ENCODE data around the gene EPB41L4A.
"Not testable (repeated sequence)": the region's sequence is repeated elsewhere in the genome, so short reads cannot be mapped to it uniquely, and the experiment has no call there.

The EPB41L4A gene

GRCh38 chr5:112419164-112419985 is at the start of gene EPB41L4A:
Gene EPB41L4A (minus strand): TSS chr5:112419277. CDS start chr5:112419039, 238 bp downstream.
- DNase-seq, result no peak

- DNase-seq, result no peak
Observed at GRCh38 chr5:112467485-112467884, 48.4 kb upstream of the EPB41L4A start.

- DNase-seq, result not testable (repeated sequence)
Observed at GRCh38 chr5:112466261-112466660, 47.2 kb upstream of the EPB41L4A start.

GRCh38 chr5:112447187-112447760 is 28.2 kb upstream of the EPB41L4A start:
- not testable (repeated sequence) for DNase-seq

GRCh38 chr5:112445626-112446350 is 26.7 kb upstream of the EPB41L4A start:
- DNase-seq, result no peak

GRCh38 chr5:112443932-112444331 is 24.9 kb upstream of the EPB41L4A start:
- not testable (repeated sequence) for DNase-seq

GRCh38 chr5:112440031-112440430 is 21.0 kb upstream of the EPB41L4A start:
- DNase-seq, result no peak

- DNase-seq, result no peak
Observed at GRCh38 chr5:112436144-112436543, 17.1 kb upstream of the EPB41L4A start.

- DNase-seq, result no peak
Observed at GRCh38 chr5:112434641-112435040, 15.6 kb upstream of the EPB41L4A start.

- not testable (repeated sequence) for DNase-seq
Observed at GRCh38 chr5:112426202-112426601, 7.1 kb upstream of the EPB41L4A start.

- DNase-seq, result no peak
Observed at GRCh38 chr5:112419986-112420864, 1.1 kb upstream of the EPB41L4A start.

- DNase-seq, result no peak
Observed at GRCh38 chr5:112418659-112419163, 366 bp downstream of the EPB41L4A start.

- DNase-seq, result no peak
Observed at GRCh38 chr5:112417931-112418658, 982 bp downstream of the EPB41L4A start.

GRCh38 chr5:112415552-112415951 is 3.5 kb downstream of the EPB41L4A start:
- DNase-seq, result no peak

- no peak for DNase-seq
Observed at GRCh38 chr5:112413611-112414010, 5.5 kb downstream of the EPB41L4A start.

GRCh38 chr5:112412346-112412745 is 6.7 kb downstream of the EPB41L4A start:
- DNase-seq, result no peak

GRCh38 chr5:112411903-112412302 is 7.2 kb downstream of the EPB41L4A start:
- DNase-seq, result no peak

GRCh38 chr5:112407666-112408065 is 11.4 kb downstream of the EPB41L4A start:
- no peak for DNase-seq

- no peak for DNase-seq
Observed at GRCh38 chr5:112407240-112407639, 11.8 kb downstream of the EPB41L4A start.

GRCh38 chr5:112403069-112403468 is 16.0 kb downstream of the EPB41L4A start:
- no peak for DNase-seq

GRCh38 chr5:112401924-112402323 is 17.2 kb downstream of the EPB41L4A start:
- DNase-seq, result no peak

GRCh38 chr5:112397690-112398089 is 21.4 kb downstream of the EPB41L4A start:
- no peak for DNase-seq
